GM19239 (cell line): ENCODE results near the gene THRB.

ENCODE experiments used
- DNase-seq: peaks from one replicate; pipeline ENCODE4 v3.0.0; 2011; ENCODE audit warnings: low spot score; ENCODE audit not compliant: insufficient read length
- FAIRE-seq: peaks from 2 replicates; lab custom pipeline; 2011; peaks lifted over from hg19 to GRCh38; lab: Jason Lieb, UNC

The THRB gene

DNA sequence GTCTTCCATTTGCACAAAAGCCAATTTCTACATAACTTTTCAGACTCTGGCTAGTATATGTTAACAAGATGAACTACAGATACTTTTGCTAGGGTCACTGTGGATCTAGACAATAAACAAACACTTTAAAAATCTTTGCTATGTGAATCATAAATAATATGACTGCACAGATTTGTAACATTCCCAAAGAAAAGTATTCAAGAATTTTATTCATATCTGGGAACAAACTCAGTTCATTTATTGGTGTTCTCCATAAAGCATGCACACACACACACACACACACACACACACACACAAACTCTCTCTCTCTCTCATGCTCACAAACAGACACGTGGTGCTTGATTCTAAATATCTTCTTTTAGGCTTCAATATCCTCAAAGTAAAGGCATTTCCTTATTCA is 18.8 kb upstream of the THRB start:
- DNase-seq = no peak
- FAIRE-seq = no peak

DNA sequence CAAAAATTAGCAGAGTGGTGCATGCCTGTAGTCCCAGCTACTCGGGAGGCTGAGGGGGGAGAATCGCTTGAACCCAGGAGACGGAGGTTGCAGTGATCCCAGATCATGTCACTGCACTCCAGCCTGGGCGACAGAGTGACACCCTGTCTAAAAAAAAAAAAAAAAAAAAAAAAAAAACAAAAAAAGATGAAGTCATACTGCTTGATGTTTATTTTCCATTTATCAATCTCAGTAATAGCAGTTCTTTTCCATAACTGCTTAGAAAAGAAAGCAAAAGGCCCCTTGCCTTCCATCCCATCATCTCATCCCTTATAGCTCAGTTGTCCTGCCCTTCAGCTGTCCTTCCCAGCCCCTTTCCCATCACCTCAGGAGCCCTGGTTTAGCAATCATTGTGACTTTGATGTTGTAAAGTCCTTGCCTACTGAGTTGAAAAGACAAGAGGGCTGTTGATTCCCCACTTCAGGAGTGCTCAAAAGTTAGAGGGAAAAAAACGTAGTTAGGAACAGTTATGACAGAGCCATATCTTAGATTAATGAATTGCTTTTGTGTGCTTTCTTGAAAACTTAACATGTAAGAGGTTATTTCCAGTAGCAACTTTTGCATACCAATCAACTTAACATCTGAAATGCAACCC is 18.0 kb upstream of the THRB start:
- FAIRE-seq (no peak), DNase-seq (no peak)

DNA sequence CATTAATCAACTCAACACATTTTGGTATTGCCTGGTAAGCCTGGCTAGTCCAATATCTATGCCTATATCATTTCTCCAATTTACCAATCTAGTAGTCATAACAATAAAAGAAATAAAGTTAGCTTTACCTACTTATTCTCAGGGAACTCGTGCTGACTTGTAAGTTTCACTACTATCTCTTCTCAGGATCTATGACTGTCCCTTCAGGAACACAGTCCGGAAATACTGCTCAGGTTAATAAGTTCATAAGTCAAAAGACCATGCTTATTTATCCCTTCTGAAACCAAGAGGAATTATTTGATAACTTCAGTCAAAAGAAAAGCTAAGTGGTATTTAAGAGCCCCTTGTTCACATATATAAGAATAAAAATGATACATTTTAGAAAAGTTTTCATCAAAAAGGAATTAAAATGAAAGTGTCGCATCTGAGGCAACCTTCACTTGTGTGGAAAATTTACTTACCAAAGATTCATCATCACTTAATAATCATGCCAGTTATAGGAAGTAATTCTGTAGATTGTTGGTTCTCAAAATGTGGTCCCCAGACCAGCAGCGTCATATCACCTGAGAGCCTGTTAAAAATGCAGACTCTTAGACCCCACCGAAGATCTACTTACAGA is 15.5 kb upstream of the THRB start:
- DNase-seq (no peak), FAIRE-seq (no peak)

DNA sequence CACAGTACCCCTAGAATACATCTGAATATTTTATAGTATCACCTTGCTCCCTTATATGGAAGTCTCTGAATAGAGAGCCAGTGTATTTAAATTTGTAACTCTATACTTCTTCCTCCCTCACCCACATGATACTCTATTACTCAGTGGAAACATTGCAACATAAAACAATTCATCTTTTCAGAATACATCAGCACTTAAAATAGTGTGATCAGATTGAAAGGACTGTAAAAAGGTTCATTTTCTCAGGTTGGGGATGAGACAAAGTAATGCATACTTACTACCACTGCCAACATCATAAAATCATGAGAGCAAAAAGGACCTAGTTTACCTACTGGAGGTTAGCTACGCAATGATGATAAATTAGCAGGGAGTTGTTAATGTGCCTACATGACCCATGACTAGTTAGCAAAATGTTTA is 13.8 kb upstream of the THRB start:
- DNase-seq = no peak
- no peak for FAIRE-seq

DNA sequence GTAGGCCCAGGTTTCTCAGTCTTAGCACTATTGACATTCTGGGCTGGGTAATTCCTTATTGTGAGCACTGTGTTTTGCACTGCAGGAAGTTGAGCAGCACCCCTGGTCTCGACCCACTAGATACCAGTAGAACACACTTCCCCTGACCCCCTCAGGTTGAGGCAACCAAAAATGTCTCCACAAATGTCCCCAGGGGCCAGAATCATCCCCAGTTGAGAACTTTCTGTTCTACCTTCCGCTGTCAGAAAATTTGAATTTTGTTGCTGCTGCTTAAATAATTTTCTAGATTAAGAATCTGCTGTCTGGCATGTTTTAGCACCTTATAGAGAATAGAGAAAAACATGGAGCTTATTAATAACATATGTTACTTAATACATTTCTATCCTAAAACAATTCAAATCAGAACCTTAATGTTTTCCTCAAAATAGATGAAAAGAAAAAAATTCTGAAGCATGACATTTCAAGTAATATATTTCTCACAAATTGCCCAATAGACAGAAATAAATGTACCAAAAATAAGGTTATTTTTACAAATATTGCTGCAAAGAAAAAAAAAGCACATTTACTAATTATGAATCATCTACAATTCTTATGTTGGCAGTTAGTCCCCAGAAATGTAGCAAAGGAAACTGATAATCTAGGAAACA is 13.2 kb upstream of the THRB start:
- DNase-seq = no peak
- FAIRE-seq = no peak

DNA sequence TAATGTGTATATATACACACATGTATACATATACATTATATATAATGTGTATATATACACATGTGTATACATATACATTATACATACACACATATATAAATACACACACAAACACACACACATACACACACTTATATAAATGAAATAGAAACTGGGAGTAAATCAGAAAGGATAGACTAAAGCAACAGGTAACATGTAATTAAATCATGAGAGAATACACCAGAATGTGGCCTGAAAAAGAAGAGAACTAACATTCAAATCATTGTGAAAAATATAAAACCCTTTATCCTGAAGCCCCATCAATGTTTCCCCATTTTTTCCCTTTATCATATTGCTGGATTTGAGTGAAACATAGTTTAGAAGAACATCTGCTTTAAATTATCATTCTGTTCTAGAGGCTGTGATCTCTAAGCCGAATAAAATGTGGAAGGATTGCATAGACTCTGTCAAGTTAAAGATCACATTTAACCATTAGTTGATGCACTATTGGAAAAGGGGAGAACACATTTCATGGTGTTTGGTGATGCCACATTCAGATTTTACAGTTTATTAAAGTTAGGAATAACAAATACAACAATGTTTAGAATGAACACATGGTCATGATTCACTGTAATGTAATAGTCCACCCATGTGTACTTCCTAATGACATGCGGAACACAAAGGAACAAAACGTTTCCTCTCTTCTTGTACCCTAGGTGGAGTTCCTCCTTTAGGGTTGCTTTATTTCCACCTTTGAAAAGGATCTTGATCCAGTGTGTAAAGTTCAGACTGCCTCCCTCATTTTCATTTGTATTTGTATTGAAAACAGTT is 12.5 kb upstream of the THRB start:
- DNase-seq (no peak), FAIRE-seq (no peak)

DNA sequence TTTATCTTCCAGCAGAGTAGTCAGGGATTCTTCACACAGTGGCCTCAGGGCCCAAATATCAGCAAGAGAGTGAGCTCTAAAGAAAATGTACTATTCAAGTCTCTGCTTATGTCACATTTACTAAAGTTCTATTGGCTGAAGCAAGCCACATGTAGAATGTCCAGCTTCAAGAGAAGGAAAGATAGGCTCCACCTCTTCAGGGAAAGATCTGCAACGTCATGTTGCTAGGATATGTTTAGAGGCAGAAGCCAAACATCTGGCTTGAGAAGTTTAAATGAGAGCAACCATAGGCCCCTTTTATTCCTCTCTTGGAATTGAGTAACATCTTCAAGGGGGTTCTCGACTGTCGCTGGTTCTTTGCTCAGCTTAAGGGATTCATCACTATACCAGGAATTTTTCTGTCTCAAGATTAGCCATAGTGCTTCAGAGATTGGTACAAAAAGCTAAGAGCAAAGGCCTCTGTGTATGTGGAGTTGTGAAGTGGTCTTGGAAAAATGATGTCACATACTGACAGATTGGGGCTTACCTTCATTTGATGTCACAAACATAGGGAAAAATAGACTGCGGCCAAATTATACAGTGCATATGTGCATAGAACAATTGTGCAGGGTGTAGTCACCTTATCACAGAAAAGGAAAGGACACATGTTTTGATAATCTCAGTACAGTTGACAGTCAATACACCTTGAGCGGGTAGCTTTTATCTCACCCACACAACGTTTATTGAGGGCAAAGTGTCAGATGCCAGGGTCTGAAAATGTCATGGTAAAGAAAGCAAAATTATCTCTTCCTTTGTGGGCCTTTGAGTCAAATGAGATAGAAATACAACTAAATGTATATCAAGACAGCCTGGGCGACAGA is 11.3 kb upstream of the THRB start:
- DNase-seq (no peak), FAIRE-seq (no peak)

DNA sequence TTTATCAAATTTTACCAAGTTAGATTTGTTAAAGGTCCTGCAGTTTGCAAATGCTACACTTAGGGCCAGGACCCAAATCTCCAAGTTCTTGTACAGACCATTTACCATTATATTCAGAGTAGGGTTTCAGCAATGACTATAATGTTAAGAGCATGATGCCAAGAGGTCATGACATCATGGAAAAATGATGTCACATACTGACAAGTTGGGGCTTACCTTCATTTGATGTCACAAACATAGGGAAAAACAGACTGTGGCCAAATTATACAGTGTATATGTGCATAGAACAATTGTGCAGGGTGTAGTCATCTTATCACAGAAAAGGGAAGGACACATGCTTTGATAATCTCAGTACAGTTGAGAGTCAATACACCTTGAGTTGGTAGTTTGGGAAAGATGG is 10.1 kb upstream of the THRB start:
- no peak for FAIRE-seq

DNA sequence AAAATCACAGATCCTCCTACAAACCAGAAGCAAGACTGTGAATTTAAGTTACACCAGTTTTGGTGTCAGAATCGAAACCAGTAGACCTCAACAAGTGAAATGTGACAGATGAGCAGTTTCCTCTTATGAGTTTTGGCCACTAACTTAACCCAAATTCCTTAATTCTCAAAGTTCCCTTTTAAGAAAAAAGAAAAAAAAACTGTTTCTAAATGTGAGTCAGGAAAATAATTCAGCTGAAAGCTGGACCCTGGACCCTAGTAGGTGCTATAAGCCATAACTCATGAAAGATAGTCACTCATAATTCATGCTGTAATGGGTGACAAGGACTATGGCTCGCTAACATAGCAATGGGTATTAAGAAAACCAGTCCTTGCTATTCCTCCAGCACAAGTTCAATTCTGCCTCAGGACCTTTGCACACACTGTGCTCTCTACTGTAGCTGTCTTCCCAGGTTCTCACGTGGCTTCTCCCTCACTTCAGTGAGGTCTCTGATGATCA is 9.0 kb upstream of the THRB start:
- FAIRE-seq = no peak
- DNase-seq = no peak

More for the DNA sequence above, 10.1 kb upstream of the THRB start:
- no peak for DNase-seq

DNA sequence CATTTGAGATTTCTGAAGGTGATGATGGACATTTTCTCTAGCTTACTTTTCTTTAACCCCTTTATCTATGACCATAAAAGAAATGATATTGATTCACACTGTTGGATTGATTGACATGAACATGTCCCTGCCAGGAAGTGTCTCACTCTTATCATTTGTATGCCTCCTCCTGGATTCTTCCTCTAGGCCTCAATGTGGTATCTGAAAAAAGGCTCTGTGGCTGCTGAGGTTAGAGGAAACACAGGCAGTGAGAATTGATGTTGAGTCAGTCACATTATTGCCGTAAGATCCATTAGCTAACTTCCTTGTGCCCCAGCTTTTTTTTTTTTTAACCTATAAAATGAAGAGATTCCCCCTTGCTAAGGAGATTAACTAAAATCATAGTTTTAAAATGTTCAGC is 8.0 kb upstream of the THRB start:
- FAIRE-seq (no peak), DNase-seq (no peak)

DNA sequence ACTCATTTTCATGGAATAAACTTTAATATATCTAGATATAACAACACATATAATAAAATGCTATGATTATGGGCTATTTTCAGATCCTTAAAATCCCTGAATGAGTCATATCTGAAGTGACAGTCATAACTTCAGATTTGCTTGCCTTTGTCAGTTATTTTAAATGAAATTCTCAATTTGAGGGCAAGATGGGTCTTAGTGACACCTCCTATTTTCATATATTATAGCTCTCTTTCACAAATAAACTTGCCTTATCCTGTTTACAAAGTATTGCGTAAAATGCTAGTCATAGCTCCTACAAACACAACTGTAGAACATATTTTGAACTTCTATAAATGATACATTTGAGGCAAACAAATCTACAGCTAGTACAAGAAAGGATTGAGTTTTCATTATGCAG is 6.2 kb upstream of the THRB start:
- DNase-seq (no peak), FAIRE-seq (no peak)

DNA sequence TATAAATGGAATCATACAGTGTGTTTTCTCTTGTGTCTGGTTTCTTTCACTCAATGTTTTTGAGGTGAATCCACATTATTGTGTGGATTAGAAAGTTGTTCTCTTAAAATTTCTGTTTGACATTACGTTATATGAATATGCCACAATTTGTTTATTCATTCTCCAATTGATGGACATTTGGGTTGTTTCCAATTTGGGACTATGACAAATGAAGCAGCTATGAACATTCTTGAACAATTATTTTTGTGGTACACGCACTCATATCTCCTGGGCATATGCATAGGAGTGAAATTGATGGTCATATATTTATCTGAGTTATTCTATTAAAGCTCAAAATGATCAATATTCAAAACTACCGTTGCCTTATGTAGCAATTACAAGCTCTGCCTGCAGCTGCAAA is 5.3 kb upstream of the THRB start:
- DNase-seq = no peak
- FAIRE-seq = no peak

DNA sequence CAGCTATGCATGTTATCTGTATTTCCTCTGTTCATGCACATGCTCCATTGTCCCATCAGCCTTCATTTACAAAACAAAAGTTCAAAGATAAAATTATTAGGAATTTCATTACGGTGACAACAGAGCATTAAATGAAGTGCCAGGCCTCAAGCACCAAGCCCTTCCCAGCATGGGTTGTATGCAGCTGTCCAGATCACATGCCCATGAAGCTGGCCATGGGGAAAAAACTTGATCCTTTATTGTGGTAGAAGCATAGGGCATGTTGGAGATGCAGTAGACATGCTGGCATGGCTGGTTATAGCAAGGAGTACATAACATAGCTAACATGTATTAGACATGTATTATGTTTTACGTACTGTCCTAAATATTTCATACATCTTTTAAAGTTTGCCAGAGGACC is 4.1 kb upstream of the THRB start:
- DNase-seq (no peak), FAIRE-seq (no peak)

DNA sequence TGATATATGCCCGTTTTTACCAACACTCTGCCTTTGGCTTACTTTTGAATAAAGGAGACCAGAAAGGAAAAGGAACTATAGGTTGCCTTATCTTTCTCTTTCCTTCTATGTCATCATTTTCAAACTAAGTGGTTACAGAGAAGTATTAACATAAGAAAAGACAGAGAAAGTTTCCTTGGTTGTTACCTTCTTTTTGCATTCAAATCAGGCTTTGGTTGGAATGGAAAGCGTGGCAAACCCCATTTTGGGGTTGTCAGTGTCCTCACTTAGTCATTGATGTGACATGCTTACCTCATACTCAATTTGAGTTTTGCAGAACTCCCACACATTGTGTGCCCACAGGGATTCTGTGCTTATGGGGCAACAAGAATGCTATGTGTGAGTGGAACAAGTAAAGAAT is 3.7 kb upstream of the THRB start:
- no peak for FAIRE-seq
- DNase-seq = no peak

DNA sequence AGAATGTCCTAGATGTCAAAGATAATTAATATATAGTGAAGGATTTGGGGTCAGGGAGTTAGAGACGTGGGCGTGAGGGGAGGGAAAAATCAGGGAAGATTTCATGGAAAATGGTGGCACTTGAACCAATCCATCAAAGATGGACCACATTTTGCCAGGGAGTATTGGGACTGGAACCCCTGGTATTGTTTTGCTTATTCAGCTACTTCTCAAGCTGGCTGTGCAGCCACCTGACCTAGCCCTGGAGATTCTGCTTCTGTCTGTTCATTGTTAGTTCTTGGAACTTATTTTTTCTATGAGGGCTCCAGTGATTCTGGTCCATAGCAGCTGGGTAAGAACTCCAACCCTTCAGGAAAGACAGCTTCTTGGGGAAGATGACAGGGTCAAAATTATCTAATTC is 3.3 kb upstream of the THRB start:
- no peak for DNase-seq
- FAIRE-seq = no peak

DNA sequence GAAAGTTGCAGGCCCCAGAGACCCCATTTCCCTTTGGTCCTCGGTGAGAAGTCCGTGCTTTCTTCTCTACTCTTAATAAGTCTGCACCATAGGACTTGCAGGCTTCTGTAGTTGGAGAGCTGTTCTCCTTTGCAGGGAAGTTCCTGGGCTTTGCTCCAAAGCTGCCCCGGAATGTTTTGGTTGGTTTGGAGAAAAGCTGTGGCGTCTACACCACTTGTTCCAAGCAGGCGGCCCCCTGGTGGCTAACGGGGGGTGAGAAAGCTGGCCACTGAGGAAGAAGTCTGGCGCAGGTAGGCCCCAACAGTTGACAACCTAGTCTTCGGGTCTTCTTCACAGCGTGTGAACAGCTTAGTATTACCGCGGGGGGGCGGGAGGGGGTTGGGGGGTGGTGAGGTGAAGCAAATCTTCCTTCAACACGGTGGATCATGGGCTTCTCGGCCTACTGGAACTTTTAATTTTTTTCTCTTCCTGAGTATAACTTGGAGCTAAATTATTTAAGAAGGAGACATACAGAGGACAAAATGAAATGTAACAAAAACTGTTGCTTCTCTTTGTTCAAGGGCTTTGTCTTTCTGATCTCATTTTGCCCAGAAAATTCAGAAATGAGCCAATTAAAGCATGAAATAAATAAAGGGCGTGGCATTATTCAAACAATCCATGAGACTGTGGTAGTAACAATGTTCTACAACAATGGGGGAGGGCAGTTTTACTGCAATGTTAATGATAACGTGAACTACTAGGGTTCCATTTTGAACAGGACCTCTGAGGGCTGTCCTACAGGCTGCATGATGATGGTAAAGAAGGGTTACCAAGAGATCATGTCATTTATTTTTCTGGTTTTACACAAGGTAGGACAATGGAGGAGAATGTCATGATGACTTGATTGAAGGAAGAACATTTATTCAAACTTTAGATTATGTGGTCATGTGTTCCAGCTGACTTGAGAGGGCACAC is 2.2 kb upstream of the THRB start:
- no peak for FAIRE-seq

DNA sequence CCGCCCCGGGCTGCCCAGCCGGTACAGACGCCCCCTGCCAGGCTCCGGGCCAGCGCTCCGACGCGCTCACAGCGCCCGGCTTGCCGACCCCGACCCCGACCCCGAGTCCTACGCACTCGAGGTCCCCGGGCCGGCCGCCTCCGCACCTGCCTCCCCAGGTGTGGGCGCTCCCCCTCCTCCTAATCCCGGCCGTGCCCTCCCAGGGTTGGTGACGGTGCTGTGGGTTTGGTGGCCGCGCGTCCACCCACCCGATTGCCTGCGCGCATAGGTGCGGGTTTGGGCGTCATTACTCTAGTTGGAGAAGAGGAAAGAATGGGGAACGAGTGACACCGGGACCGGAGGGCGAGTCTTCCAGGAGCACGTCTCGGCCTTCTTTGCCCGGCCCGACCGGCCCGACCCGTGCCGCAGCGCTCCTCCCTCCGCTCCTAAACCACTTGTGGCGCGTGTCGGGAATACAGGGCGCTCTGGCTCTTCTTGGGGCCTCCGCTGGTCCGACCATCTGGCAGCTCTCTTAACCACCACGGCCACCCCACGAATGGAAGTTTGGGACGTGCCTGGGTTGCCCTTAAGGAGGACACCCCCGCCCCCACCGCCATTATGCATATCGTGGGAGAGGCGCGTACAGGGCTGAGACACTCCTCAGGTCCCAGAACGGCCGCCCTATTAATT is 810 bp upstream of the THRB start:
- DNase-seq (no peak), FAIRE-seq (no peak)

More for the DNA sequence above, 2.2 kb upstream of the THRB start:
- peak; percentile 24 for DNase-seq
